ENCODE results near the gene DNAJA3. TPM values are rescaled to one million over a fixed set of nuclear protein-coding genes. Genes with fewer than 3 reads are reported as not detected.

The DNAJA3 gene
- total and polyA plus RNA-seq, 4 donors: 24.8 to 38.5 (median 35.5) TPM

DNA sequence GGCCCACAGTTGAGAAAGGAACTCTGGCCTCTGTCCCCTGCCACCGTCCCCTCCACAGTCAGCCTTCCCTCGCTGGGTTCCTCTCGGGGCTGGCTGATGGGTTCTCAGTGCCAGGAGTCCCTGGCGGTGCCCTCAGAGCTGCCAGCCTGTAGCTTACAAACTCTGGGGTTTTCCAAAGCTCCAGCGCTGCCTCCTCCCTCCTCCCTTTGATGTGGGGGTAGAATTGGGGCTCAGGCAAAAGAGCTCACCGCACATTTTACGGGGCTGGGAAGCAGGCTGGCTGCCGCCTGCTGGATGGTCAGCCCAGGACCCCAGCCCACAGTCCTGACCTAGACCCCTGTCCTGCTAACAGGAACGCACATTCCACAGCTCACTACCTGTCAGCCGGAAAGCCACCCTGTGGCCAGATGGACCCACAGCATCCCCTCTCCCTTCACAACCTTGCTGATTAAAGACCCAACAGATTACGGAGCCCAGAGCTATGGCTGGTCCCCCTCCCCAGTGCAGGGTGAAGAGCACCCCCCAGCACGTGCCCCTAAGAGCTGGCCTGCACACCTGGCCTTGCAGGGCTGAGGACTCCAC, 48.0 kb upstream of the DNAJA3 start:
- TF ChIP-seq, protein P1, sequence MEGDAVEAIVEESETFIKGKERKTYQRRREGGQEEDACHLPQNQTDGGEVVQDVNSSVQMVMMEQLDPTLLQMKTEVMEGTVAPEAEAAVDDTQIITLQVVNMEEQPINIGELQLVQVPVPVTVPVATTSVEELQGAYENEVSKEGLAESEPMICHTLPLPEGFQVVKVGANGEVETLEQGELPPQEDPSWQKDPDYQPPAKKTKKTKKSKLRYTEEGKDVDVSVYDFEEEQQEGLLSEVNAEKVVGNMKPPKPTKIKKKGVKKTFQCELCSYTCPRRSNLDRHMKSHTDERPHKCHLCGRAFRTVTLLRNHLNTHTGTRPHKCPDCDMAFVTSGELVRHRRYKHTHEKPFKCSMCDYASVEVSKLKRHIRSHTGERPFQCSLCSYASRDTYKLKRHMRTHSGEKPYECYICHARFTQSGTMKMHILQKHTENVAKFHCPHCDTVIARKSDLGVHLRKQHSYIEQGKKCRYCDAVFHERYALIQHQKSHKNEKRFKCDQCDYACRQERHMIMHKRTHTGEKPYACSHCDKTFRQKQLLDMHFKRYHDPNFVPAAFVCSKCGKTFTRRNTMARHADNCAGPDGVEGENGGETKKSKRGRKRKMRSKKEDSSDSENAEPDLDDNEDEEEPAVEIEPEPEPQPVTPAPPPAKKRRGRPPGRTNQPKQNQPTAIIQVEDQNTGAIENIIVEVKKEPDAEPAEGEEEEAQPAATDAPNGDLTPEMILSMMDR (IDR thresholded peaks at IDR 0.05; ENCODE audit: control extremely low read depth, extremely low read depth): no peak
- no peaks in the 10 kb centered on the region for H3K9me3 ChIP-seq (ENCODE audit: control insufficient read depth in 4 of 4, insufficient read depth in 3 of 4, low read length in 3 of 4)
- no peak overlapping the region for H3K4me3 ChIP-seq
- peaks cover 0 to 35% (median 6%) of the 10 kb centered on the region in 4 donors for H3K36me3 ChIP-seq (ENCODE audit: control insufficient read depth in 4 of 4, insufficient read depth in 4 of 4, low read length in 4 of 4)
- peak in 1 of 3 donors; percentile 15 for DNase-seq
- H3K9ac ChIP-seq (ENCODE audit: insufficient read depth in 1 of 2, low read length in 2 of 2): no peak overlapping the region
- H3K27me3 ChIP-seq (ENCODE audit: control insufficient read depth in 3 of 3, insufficient read depth in 3 of 3, low read length in 2 of 3): no peaks in the 10 kb centered on the region
- peak overlapping the region in 1 of 2 donors; percentile 59 for H3K27ac ChIP-seq (ENCODE audit: low read depth in 1 of 2, low read length in 1 of 2)
- H3K4me1 ChIP-seq (ENCODE audit: control insufficient read depth in 5 of 5, insufficient read depth in 5 of 5, low read length in 5 of 5): peaks cover 3 to 52% (median 32%) of the 10 kb centered on the region in 5 donors
- ATAC-seq (ENCODE audit: insufficient read depth, low FRiP score): no peak
- 82 to 85% methylated on average over 12 of the region's 12 CpGs for WGBS, 2 donors

DNA sequence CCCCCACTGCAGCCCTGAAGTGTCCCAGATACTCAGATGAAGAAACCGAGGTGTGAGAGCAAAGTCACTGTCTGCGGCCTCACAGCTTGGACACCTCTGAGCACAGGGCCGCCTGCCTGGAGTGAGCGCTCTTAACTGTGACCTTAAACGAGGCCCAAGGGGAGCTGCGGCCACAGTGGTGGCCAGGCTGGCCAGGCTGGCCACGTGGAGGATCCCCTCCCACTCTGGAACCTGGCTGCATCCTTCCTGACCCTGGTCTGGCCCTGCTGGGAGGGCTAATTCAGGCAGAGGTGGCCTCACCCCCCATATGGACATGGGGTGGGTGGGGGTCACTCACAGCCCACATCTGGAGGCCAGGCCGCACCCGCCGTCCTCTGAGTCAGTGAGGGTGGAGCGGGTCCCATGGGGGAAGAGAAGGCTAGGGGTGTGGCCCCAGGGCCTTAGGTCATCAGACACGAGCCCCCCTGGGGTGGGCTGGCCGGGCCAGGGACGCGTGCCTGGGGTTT, 47.5 kb upstream of the DNAJA3 start:
- TF ChIP-seq, protein P1 (IDR thresholded peaks at IDR 0.05; ENCODE audit: control extremely low read depth, extremely low read depth): no peak
- Histone ChIP-seq H3K36me3 (ENCODE audit: control insufficient read depth in 4 of 4, insufficient read depth in 4 of 4, low read length in 4 of 4) (peaks cover 0 to 40% (median 7%) of the 10 kb centered on the region in 4 donors), H3K27me3 (ENCODE audit: control insufficient read depth in 3 of 3, insufficient read depth in 3 of 3, low read length in 2 of 3) (no peaks in the 10 kb centered on the region), H3K9me3 (ENCODE audit: control insufficient read depth in 4 of 4, insufficient read depth in 3 of 4, low read length in 3 of 4) (no peaks in the 10 kb centered on the region), H3K9ac (ENCODE audit: insufficient read depth in 1 of 2, low read length in 2 of 2) (no peak overlapping the region), H3K27ac (ENCODE audit: low read depth in 1 of 2, low read length in 1 of 2) (peak overlapping the region in 1 of 2 donors; percentile 59), H3K4me1 (ENCODE audit: control insufficient read depth in 5 of 5, insufficient read depth in 5 of 5, low read length in 5 of 5) (peaks cover 3 to 46% (median 28%) of the 10 kb centered on the region in 5 donors), H3K4me3 (no peak overlapping the region)
- no peak for ATAC-seq (ENCODE audit: insufficient read depth, low FRiP score)
- DNase-seq: peak in 1 of 3 donors; percentile 11
- WGBS, 2 donors: 82 to 94% methylated on average over 15 of the region's 15 CpGs

DNA sequence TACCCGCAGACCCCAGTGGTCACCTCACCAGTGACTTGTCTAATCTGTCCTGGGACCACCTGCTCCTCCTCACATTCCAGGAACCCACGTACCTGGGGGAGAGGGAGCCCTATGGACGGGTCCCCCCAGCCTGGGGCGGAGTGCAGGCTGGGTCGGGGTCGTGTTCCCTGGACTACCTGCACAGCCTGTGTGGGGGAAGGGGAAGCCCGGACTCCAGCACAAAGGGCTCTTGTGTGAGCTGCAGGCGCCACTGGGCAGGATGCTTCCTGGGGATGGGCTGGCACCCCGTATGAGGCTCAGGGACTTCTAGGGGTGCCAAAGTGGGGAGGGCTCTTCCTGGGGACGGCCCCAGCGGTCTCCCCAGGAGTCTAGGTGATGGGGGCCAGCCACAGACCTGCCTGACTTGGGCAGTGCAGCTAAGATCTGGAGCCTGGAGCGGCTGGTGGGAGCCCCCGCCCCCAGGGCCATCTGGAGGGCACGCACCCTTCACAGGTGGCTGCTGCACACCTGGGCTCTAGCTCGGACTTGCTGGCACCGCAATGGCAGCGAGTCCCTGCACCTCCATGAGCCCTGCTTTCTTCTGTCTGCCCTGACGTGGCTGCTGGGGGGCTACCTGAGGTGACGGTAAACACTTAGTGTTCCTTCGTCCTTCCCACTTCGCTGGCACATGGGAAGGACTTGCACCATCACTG, 46.5 kb upstream of the DNAJA3 start:
- H3K9ac ChIP-seq (ENCODE audit: insufficient read depth in 1 of 2, low read length in 2 of 2): no peak overlapping the region
- TF ChIP-seq, protein P1 (IDR thresholded peaks at IDR 0.05; ENCODE audit: control extremely low read depth, extremely low read depth): no peak
- H3K27ac ChIP-seq (ENCODE audit: low read depth in 1 of 2, low read length in 1 of 2): peak overlapping the region in 1 of 2 donors; percentile 31
- H3K9me3 ChIP-seq (ENCODE audit: control insufficient read depth in 4 of 4, insufficient read depth in 3 of 4, low read length in 3 of 4): no peaks in the 10 kb centered on the region
- DNase-seq (no peak), ATAC-seq (ENCODE audit: insufficient read depth, low FRiP score) (no peak)
- peaks cover 0 to 39% (median 26%) of the 10 kb centered on the region in 5 donors for H3K4me1 ChIP-seq (ENCODE audit: control insufficient read depth in 5 of 5, insufficient read depth in 5 of 5, low read length in 5 of 5)
- H3K36me3 ChIP-seq (ENCODE audit: control insufficient read depth in 4 of 4, insufficient read depth in 4 of 4, low read length in 4 of 4): peaks cover 0 to 43% (median 7%) of the 10 kb centered on the region in 4 donors
- WGBS, 2 donors: 88 to 93% methylated on average over 20 to 21 of the region's 21 CpGs
- no peak overlapping the region for H3K4me3 ChIP-seq
- H3K27me3 ChIP-seq (ENCODE audit: control insufficient read depth in 3 of 3, insufficient read depth in 3 of 3, low read length in 2 of 3): no peaks in the 10 kb centered on the region

All from lung (tissue), 12 donors.